ENCODE data around the gene NAT10.
A peak's percentile ranks its signal among the peaks of the same experiment; 100 is the strongest.

NAT10 gene

DNA sequence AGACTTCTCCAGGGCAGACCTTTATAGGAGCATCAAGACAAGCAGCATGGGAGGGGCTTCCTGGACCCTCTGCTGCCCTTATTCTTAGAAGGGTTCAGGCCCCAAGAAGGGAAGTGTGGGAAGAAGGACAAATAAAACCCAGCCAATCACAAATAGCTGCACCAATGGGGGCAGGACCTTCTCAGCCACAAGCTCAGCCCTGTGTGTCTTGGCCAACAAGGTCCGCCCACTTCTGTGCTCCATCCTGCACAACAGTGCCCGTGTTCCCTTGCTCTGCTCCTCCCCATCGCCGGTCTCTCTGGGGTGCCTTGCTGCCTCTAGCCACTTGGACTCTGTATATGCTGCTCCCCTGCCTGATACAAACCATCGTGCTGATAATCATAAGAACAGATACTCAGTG is 86.1 kb downstream of the NAT10 start:
- DNase-seq = no peak

DNA sequence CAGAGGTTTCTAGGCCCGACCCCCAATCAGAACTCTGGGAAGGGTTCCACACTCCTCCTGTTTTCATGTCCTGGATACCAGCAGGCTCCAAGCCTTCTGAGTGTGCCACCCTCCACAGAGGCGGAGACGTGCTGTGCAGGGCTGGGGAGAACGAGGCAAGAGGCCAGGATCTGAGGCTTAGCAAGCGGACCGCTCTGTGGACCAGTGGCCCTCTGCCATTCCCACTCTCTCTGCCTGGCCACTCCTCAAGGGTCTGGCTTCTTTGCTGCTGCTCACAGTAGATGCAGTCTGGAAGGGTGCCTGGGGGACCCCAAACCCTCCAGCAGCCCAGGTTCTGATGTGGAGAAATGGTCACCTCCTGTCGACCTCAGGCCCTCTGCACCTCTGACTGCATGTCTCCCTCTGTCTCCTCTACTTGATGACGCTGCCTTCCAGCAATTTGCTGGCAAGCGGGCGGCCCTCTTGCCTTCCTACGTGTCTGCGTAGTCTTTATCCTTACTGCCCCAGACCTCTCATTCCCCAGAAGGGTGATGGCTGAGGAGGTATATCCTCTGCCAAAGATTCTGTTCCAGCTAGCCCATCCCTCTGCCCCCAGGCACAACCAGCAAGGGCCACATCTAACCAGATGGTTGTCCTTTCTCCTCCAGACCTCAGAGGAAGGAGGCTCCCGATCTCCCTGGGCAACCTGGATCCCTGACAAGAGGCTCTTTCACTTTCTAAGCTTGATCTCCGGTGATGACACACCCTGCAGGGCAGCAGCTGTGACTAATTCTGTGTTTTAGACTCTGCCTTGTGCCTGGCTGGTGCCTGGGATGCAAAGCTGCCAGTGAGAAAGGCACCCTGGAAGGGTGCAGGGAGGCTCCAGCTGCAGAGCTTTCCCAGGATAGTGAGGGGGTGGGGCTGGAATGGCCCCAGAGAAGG is 87.3 kb downstream of the NAT10 start:
- peak; percentile 33 to 87 for DNase-seq

DNA sequence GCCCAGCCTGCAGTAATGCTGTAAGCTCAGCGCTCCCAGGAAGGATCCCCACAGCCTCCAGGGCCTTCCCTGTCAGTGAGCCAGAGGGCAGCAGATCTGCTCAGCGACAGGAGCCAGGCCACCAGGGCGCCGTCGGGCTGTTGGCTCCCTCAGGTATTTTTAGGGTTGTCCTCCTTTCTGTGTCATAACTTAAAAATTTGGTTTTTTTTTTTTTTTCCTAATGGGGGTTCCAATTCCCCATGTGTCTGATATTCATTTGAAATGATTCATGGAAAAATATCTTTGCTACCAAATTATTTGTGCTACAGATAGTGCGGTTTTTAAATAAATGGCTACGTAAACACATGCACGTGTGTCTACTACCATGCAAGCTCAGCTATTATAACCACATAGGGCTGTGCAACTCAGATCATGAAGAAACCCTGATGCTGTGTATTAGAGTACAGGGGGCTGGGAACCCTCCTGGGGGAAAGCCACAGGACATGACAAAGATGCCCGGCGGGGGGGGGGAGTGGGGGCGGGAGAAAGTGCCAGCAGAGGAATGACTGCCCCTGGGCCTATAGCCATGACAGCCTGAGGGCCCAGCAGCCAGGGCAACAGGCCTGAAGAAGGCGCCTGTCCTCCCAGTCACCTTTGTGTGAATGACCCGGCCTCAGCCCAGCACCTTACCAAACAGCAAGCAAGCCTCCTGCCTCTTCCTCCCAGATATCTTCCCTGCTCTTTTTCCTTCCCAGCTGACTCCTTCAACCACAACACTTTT is 89.3 kb downstream of the NAT10 start:
- no peak for DNase-seq

Measured in SW 1271 (cell line).